Calu3 (cell line): ENCODE results near the gene C18orf54. TPM values are rescaled to one million over a fixed set of nuclear protein-coding genes. Genes with fewer than 3 reads are reported as not detected.

Experiments used
- BruUV-seq: library from RNA; stranded (reverse); fragments of 400-500 nt; replicated peaks from 2 replicates; lab custom pipeline; 2021; lab: Mats Ljungman, UMichigan
- CTCF ChIA-PET: fragments of 300-600 bp; sonication (Branson Sonifier 250); formaldehyde crosslinking; loops from one replicate; lab custom pipeline; 2022; ENCODE audit warnings: antibody characterized with exemption; lab: Charles Lee
- DNase-seq: peaks from one replicate; pipeline ENCODE4 v3.0.0; 2022
- H3K27ac Mint-ChIP-seq: one replicate; pipeline ENCODE4 v1.8.0; 2022; ENCODE audit warnings: mixed read lengths; ENCODE audit not compliant: unreplicated experiment
- H3K27me3 Mint-ChIP-seq: one replicate; pipeline ENCODE4 v1.8.0; 2022; ENCODE audit warnings: mixed read lengths; ENCODE audit not compliant: unreplicated experiment
- H3K36me3 Mint-ChIP-seq: one replicate; pipeline ENCODE4 v1.8.0; 2022; ENCODE audit warnings: mild to moderate bottlenecking, moderate library complexity, mixed read lengths; ENCODE audit not compliant: insufficient read depth, unreplicated experiment
- H3K4me1 Mint-ChIP-seq: one replicate; pipeline ENCODE4 v1.8.0; 2022; ENCODE audit warnings: mild to moderate bottlenecking, low read depth, mixed read lengths; ENCODE audit not compliant: unreplicated experiment
- H3K4me3 Mint-ChIP-seq: one replicate; pipeline ENCODE4 v1.8.0; 2022; ENCODE audit warnings: mild to moderate bottlenecking, low read depth, moderate library complexity, mixed read lengths; ENCODE audit not compliant: unreplicated experiment
- H3K9me3 Mint-ChIP-seq: one replicate; pipeline ENCODE4 v1.8.0; 2022; ENCODE audit warnings: low read depth, mixed read lengths; ENCODE audit not compliant: unreplicated experiment
- intact Hi-C: fragments of 100-400 bp; cut with micrococcal nuclease; formaldehyde crosslinking; loops from one replicate; pipeline ENCODE4 v1.10.0; 2022; ENCODE audit not compliant: unreplicated experiment
- total RNA-seq: library from RNA; stranded (reverse); gene quantifications from 2 replicates; pipeline ENCODE4 v1.2.3, GENCODE V29; 2022
- TF ChIP-seq, protein P1 (sequence below): fragments of 200-600 bp; IDR thresholded peaks from one replicate; pipeline ENCODE4 v1.8.0; 2022; ENCODE audit warnings: antibody characterized with exemption; ENCODE audit not compliant: unreplicated experiment

C18orf54 gene
- total RNA-seq, 1 experiment from 2014 or later: 9.3 TPM

DNA sequence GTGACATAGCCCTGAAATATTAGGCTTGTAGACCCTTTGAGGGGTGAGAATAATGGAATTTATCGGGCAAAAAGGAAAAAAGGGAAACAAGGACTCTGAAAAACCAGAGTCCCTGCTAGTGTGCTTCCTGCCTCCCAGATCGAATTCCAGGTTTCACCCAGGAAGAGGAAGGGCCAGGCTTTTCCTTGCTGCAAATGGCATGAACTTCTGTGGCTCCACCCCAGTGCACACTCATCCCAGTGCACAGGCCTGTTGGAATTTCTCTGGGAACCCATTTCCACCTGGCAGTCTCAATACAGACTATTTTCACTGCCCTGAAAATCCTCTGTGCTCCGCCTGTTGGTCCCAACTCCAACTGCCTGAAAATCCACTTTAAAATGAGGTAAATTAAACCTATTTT lies 29.9 kb downstream of the C18orf54 start:
- Mint-ChIP-seq H3K4me3 (no peak overlapping the region), H3K36me3 (peaks cover 6% of the 10 kb centered on the region), H3K9me3 (no peaks in the 10 kb centered on the region), H3K27ac (peak overlapping the region; percentile 67), H3K27me3 (no peaks in the 10 kb centered on the region), H3K4me1 (peaks cover 26% of the 10 kb centered on the region)
- no peak for DNase-seq
- no TSS peak for BruUV-seq
- TF ChIP-seq, protein P1, sequence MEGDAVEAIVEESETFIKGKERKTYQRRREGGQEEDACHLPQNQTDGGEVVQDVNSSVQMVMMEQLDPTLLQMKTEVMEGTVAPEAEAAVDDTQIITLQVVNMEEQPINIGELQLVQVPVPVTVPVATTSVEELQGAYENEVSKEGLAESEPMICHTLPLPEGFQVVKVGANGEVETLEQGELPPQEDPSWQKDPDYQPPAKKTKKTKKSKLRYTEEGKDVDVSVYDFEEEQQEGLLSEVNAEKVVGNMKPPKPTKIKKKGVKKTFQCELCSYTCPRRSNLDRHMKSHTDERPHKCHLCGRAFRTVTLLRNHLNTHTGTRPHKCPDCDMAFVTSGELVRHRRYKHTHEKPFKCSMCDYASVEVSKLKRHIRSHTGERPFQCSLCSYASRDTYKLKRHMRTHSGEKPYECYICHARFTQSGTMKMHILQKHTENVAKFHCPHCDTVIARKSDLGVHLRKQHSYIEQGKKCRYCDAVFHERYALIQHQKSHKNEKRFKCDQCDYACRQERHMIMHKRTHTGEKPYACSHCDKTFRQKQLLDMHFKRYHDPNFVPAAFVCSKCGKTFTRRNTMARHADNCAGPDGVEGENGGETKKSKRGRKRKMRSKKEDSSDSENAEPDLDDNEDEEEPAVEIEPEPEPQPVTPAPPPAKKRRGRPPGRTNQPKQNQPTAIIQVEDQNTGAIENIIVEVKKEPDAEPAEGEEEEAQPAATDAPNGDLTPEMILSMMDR: no peak
- CTCF ChIA-PET: no interaction called here
- intact Hi-C loops: loop anchor here (2.0 kb wide), 2 partner anchors 29 to 57 kb away; no protein-coding TSS in a partner anchor

DNA sequence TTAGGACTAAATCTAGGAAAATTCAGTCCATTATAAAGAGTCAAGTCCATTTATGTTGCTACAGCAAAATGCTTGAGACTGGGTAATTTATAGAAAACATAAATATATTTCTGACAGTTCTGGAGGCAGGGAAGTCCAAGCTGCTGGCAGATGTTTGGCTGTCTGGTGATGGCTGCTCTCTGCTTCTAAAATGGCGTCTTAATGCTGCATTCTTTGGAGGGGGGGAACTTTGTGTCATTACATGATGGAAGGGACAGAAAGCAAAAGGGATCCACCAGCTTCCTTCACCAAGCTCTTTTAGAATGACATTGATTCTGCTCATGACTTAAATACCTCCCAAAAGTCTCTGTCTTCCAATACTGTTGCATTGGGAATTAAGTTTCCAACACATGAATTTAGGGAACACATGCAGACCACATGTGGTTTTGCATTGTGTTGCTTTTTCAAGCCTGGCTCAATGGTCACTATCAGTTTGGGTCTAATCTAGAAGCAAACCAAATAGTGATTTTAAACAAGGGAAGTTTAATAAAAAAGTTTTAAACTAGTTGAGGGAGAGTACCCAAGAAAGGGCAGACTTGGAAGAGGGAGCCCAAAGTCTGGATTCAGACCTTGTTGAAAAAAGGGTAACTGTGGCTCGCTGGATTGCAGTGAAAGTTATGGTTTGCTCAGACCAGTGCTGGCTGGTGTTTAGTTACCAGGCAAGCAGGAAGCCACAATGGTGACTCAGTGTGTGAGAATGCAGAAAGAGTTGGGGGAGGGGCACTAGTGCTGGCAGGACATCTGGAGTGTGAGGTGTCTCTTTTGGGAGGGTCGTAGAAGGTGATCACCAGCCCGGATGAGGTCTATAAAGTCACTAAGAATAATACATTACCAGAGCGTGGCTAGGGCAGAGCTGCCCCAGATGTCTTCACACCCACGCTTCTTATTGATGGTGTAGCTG lies 30.8 kb downstream of the C18orf54 start:
- H3K9me3 Mint-ChIP-seq: no peaks in the 10 kb centered on the region
- peaks cover 26% of the 10 kb centered on the region for H3K4me1 Mint-ChIP-seq
- TF ChIP-seq, protein P1: no peak
- H3K27me3 Mint-ChIP-seq: no peaks in the 10 kb centered on the region
- peaks cover 6% of the 10 kb centered on the region for H3K36me3 Mint-ChIP-seq
- BruUV-seq: no TSS peak
- peak; percentile 84 for DNase-seq
- no peak overlapping the region for H3K4me3 Mint-ChIP-seq
- intact Hi-C loops: loop anchor here (2.0 kb wide), 2 partner anchors 30 to 56 kb away; no protein-coding TSS in a partner anchor
- CTCF ChIA-PET: no interaction called here
- peak overlapping the region; percentile 67 for H3K27ac Mint-ChIP-seq

DNA sequence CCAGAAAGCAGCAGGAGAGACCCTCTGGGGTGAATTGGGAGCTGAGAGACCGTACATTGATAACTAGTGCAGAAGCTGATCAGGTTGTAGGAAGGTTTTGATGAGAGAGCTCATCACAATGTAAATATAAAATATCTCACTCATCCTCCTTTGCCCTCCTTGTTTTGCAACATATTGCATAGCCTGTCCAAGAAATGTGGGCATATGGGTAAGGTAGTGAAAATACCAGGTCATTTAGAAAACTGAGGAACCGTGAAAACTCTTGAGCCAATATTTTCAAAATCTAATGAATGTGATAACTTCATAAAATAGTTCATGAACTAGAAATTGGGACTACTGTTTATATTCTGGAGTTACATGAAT lies 31.4 kb downstream of the C18orf54 start:
- intact Hi-C loops: loop anchor here (2.0 kb wide), 2 partner anchors 30 to 56 kb away; no protein-coding TSS in a partner anchor
- Mint-ChIP-seq H3K9me3 (no peaks in the 10 kb centered on the region), H3K36me3 (peaks cover 6% of the 10 kb centered on the region), H3K4me3 (no peak overlapping the region), H3K27ac (peak overlapping the region; percentile 67), H3K4me1 (peaks cover 26% of the 10 kb centered on the region), H3K27me3 (no peaks in the 10 kb centered on the region)
- BruUV-seq: no TSS peak
- no peak for DNase-seq
- TF ChIP-seq, protein P1: no peak
- CTCF ChIA-PET: no interaction called here

DNA sequence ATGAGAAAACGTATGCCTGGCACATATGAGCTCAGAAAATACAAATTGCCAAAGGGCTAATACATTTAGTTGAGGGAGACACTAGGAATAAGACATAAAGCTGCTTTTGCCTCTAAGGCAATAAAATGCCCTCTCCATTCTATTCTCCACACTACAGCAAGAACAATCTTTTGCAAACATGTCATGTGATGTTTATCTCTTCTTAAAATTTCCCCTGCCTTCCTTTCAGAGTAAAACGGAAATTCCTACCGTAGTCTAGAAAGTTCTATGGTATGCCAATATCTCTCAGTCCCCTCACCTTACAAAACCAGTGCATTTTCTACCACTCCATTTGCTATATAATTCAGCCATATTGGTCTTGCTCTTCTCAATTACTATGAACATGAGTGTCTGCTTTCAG lies 33.1 kb downstream of the C18orf54 start:
- BruUV-seq: no TSS peak
- CTCF ChIA-PET: no interaction called here
- TF ChIP-seq, protein P1: no peak
- DNase-seq: no peak
- H3K27ac Mint-ChIP-seq: no peak overlapping the region
- no peaks in the 10 kb centered on the region for H3K27me3 Mint-ChIP-seq
- peaks cover 6% of the 10 kb centered on the region for H3K36me3 Mint-ChIP-seq
- H3K9me3 Mint-ChIP-seq: no peaks in the 10 kb centered on the region
- H3K4me3 Mint-ChIP-seq: no peak overlapping the region
- H3K4me1 Mint-ChIP-seq: peaks cover 26% of the 10 kb centered on the region
- intact Hi-C loops: loop anchor here (5.0 kb wide), 2 partner anchors 256 to 281 kb away; no protein-coding TSS in a partner anchor
